A549 treated with Mapracorat at 1 μM for 4 hours (cell line): ENCODE data around the gene ALDH1A2. TPM values are rescaled to one million over a fixed set of nuclear protein-coding genes. Genes with fewer than 3 reads are reported as not detected.

Experiments
- total RNA-seq: library from RNA; stranded (reverse); fragments of 200-300 nt; extraction: Qiagen RNA extraction; gene quantifications from 5 replicates; pipeline ENCODE4 v1.2.3, GENCODE V29; 2022

The ALDH1A2 gene
- 0.22 to 0.68 TPM (median 0.32 TPM) in 3 of 5 replicates, not detected in the others for total RNA-seq

DNA sequence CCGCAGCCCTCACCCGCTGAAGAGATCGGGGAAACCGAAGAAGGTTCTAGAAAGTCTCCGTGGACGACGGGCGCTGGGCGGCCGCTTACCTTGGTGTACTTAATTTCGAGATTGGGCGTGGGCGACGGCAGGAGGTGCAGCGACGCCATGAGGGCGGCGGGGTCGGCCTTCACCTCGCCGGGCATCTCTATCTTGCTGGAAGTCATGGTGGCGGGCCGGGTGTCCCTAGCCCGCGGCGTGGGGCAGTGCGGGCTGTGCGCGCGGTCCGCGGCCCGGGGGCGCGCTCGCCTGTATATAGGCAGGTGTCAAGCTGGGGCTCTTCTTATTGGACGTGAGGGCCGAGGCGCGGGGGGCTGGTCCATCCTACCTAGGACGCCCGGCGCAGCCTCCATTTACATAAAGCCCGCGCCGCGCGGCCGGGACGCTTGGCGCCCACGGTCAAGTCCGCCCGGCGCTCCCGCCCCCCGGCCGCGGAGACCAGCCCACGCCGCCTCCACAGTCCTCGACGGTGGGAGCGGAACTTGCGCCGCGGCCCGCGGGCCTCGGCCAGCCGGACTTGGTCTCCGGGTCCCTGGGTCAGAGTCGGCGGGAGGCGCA lies at the start of gene ALDH1A2:
ALDH1A2 (minus strand) TSS at position 267 of the 597 bp plus-strand sequence; CDS start at position 206, 61 bp downstream.

Other genes starting within 250 kb of the ALDH1A2 start
- 0.05 to 0.06 TPM in 2 of 5 replicates, not detected in the others for gene AQP9, start 72.7 kb upstream of the ALDH1A2 start, total RNA-seq